GM04503 (cell line): Measurements from ENCODE around the gene OBSCN.
"Not testable (repeated sequence)": the region's sequence is repeated elsewhere in the genome, so short reads cannot be mapped to it uniquely, and the experiment has no call there.

Experiments
- DNase-seq: peaks from one replicate; pipeline ENCODE4 v3.0.0-alpha.2; 2012; ENCODE audit warnings: low read depth

OBSCN gene

DNA sequence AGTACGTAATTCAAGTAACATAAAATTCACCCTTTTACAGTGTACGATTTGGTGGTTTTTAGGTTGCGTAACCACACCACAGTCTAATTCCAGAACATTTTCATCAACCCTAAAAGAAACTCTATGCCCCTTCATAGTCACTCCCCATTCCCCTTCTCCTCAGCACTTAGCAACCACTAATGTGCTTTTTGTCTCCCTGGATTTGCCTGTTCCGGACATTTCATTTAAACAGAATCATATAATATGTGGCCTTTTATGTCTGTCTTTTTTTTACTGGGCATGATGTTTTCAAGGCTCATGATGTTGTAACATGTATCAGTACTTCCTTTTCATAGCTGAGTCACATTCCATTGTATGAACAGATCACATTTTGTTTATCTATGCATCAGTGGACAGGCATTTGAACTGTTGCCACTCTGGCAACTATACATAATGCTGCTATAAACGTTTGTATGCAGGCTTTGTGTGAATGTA, 20.8 kb downstream of the OBSCN start:
- DNase-seq, result peak; percentile 87

DNA sequence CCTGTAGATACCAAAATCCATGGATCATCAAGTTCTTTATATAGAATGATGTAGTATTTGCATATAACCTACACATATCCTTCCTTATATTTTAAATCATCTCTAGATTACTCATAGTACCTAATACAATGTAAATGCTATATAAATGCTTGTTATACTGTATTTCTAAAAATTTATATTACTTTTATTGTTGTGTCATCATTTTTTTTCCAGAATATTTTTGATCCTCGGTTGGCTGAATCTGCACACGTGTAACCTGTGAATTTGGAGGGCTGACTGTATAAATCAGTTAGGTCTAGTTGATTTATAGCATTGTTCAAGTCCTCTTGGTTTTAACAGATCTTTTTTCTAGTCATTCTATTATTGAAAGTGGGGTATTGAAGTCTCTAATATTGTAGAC, 23.3 kb downstream of the OBSCN start:
- DNase-seq, result no peak

DNA sequence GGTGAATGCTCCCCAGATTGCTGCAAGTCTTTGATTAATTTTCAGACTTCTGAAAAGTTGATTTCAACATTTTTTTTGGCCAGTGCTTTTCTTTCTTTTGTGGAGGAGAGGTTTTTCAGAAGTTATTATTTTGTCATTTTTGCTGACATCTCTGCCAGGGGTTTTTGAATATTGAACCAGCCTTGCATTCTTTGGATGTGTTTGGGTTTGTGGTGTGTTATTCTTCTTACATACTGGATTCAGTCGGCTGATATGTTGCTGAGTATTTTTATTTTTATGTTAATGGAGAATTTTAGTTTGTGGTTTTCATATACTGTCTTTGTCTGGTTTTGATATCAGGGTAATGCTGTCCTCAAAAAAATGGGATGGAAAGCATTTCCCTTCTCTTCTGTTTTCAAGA, 25.3 kb downstream of the OBSCN start:
- no peak for DNase-seq

GRCh38 chr1:228234921-228235320, 27.1 kb downstream of the OBSCN start:
- DNase-seq, result no peak

GRCh38 chr1:228236744-228237143, 28.9 kb downstream of the OBSCN start:
- peak; percentile 19 for DNase-seq

DNA sequence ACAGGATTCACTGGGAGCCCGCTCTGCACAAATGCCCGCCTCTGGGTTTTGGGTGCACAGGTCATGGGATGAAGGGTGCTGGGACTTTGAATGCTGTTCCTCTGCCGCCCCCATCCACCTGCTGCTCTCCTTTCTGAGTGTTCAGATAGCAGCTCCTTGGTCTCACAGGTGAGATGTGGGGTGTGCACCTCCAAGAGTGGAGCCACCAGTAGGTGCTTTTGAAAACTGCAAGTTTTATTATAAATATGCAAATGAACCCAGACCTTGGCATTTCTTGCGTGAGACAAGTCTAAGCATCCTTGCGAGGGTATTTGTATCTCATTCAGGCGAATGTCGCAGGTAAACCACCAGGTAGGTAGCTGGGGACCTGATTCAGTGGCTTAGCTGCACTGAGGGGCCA, 30.2 kb downstream of the OBSCN start:
- DNase-seq, result no peak

- no peak for DNase-seq
Observed at GRCh38 chr1:228238461-228238860, 30.6 kb downstream of the OBSCN start.

GRCh38 chr1:228240411-228241240, 32.8 kb downstream of the OBSCN start:
- DNase-seq, result no peak

DNA sequence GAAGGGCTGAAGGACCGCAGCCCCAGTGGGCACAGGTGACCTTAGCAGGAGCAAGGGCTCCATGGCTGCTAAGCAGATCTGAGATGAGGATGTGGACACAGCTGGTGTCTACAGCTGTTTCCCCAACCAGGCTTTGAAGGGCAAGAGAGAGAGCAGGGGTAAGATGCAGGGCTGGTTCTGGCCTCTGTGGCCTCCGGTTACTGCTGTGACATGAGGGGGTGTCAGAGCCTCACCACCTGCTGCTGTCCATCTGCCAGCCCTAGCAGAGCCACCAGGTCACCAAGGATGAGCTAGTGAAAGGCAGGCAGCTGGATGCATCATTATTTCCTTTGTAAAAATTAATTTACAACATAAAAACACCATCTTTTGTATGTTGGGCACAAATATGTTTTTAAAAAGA, 33.4 kb downstream of the OBSCN start:
- DNase-seq, result no peak

GRCh38 chr1:228242409-228242808, 34.6 kb downstream of the OBSCN start:
- no peak for DNase-seq

DNA sequence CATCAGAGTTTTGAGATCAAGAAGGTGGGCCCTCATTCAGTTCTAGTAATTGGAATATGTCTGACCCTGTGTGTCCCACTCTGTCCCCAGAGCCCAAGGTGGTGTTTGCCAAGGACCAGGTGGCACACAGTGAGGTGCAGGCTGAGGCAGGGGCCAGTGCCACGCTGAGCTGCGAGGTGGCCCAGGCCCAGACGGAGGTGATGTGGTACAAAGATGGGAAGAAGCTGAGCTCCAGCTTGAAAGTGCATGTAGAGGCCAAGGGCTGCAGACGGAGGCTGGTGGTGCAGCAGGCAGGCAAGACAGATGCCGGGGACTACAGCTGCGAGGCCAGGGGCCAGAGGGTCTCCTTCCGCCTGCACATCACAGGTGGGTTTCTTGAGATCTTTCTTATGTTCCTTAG, 35.2 kb downstream of the OBSCN start:
- no peak for DNase-seq

DNA sequence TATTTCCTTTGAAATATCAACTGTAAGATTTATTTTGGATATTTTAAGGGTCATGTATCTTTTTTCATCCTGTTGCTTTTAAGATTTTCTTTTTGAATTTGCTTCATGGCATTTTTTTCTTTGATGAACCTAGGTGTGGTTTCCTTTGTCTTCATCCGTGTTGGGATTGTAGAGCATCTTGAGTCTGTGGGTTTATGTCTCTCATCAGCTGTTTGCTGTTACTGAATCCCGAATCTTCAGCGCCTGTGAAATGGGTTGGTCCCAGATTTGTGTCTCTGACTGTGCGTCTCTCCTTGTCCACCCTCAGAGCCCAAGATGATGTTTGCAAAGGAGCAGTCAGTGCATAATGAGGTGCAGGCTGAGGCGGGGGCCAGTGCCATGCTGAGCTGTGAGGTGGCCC, 36.1 kb downstream of the OBSCN start:
- DNase-seq, result not testable (repeated sequence)

GRCh38 chr1:228245111-228245510, 37.3 kb downstream of the OBSCN start:
- no peak for DNase-seq

GRCh38 chr1:228246216-228246900, 38.5 kb downstream of the OBSCN start:
- DNase-seq, result no peak

DNA sequence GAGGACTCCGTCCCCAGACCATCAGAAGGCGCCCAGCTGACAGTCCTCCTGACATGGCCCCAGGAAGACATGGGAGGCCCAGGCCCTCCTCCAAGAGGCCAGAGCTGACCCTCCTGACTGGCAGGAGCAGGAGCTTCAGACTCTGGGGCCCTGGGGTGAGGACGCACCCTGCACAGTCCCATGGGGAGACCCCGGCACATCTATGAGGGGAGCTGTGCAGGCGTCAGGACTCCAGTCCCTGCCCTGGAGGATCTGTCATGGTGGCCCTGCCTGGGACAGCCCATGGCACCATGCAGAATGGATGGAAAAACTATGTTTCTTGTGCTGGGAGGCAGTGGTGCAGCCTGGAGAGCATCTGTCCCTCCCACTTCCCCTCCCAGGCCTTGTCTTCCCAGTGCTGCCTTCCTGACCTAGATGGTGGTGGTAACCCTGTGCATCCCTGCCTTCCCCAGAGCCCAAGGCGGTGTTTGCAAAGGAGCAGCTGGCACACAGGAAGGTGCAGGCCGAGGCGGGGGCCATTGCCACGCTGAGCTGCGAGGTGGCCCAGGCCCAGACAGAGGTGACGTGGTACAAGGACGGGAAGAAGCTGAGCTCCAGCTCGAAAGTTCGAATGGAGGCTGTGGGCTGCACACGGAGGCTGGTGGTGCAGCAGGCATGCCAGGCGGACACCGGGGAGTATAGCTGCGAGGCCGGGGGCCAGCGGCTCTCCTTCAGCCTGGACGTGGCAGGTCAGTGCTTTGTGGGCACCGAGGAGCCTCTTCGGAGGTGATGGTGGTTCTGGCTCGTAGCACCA, 41.9 kb downstream of the OBSCN start:
- no peak for DNase-seq

GRCh38 chr1:228252476-228252875, 44.6 kb downstream of the OBSCN start:
- DNase-seq, result not testable (repeated sequence)

DNA sequence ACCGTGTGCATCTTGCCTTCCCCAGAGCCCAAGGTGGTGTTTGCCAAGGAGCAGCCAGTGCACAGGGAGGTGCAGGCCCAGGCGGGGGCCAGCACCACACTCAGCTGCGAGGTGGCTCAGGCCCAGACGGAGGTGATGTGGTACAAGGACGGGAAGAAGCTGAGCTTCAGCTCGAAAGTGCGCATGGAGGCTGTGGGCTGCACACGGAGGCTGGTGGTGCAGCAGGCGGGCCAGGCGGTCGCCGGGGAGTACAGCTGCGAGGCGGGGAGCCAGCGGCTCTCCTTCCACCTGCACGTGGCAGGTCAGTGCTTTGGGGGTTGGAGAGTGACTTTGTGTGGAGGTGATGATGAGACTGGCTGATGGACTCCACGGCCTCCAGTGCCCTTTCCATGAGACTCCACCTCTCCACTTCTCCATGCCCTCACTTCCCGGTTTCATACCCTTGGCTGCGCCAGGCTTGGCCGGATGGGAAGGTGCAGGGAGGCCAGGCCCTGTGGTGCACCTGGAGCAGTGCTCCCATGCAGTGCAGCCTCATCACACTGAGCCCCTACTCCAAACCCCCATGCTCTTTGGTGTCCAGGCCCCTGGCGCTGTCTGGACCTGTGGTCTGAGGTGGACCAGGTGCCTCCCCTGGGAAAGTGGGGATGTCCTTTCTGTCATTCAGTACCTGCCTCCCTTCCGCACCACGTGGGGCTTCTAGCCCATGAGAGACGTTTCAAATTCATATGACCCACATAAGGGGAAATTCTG, 49.0 kb downstream of the OBSCN start:
- DNase-seq, result no peak

GRCh38 chr1:228258486-228258885, 50.6 kb downstream of the OBSCN start:
- DNase-seq, result no peak

DNA sequence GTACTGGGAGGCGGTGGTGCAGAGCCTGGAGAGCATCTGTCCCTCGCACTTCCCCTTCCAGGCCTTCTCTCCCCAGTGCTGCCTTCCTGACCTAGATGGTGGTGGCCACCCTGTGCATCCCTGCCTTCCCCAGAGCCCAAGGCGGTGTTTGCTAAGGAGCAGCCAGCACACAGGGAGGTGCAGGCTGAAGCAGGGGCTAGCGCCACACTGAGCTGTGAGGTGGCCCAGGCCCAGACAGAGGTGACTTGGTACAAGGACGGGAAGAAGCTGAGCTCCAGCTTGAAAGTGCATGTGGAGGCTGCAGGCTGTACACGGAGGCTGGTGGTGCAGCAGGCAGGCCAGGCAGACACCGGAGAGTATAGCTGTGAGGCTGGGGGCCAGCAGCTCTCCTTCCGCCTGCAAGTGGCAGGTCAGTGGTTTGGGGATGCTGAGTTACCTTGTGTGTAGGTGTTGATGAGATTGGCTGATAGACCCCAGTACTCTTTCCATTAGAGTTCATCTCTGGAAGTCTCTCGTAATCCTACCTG, 51.6 kb downstream of the OBSCN start:
- DNase-seq, result no peak

GRCh38 chr1:228259951-228260350, 52.1 kb downstream of the OBSCN start:
- DNase-seq, result no peak

DNA sequence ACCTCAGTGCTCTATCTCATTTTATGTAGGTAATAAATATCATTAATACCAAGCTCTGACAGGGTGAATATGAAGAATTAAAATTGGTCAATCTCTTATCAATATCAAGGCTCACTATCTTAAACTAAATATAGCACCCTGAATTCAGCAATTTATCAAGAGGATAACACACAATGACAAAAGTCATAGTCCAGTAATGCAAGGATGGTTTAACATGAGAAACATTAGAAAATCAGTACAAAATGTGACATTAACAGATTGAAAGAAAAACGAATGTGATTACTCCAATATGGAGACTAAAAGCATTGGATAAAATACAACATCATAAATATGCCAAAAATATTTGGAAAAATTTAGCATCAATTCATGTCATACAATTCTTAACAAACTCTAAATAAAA, 53.9 kb downstream of the OBSCN start:
- DNase-seq, result no peak

DNA sequence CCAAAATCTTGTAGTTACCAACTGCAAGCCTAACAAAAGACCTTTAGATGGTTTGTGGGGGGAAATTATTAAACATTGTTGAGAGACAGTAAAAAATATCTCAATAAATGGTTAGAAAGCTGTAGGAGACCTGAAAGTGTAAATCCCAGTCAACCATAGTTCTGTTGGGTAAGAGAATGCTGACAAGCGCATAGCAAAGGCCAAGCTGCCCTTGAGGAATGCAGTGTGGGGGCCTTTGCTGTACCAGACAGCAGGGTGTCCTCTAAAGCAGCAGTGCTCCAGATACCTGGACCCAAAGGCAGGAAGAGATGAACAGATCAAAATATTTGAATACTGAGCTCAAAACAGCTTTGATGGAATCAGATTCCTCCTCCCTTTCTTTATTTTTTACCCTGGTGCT, 54.6 kb downstream of the OBSCN start:
- no peak for DNase-seq
